WTC11 (cell line): Measurements from ENCODE around the gene TPBGL. TPM values are rescaled to one million over a fixed set of nuclear protein-coding genes. Genes with fewer than 3 reads are reported as not detected.

ENCODE experiments used
- ATAC-seq: fragments of 200-7000 bp; cut with Tn5 transposase; 2 replicates; pipeline ENCODE4 v1.10.0; 2021; ENCODE audit warnings: mild to moderate bottlenecking, moderate library complexity
- CTCF ChIA-PET: fragments of 300-600 bp; sonication (Branson Sonifier 250); formaldehyde crosslinking; loops from one replicate; lab custom pipeline; 2021; ENCODE audit warnings: antibody characterized with exemption; lab: Charles Lee
- POLR2A ChIA-PET: fragments of 350-600 bp; sonication (Branson Sonifier 250); formaldehyde crosslinking; loops from one replicate; lab custom pipeline; 2021; ENCODE audit warnings: antibody characterized with exemption; lab: Charles Lee
- DNase-seq: peaks from one replicate; pipeline ENCODE4 v3.0.0; 2021; ENCODE audit warnings: low spot score
- H3K27ac Mint-ChIP-seq: 2 replicates; pipeline ENCODE4 v1.8.0; 2021; ENCODE audit warnings: mixed read lengths
- H3K27me3 Mint-ChIP-seq: 2 replicates; pipeline ENCODE4 v1.8.0; 2021; ENCODE audit warnings: low read depth, mild to moderate bottlenecking, moderate library complexity, mixed read lengths
- H3K36me3 Mint-ChIP-seq: 2 replicates; pipeline ENCODE4 v1.8.0; 2021; ENCODE audit warnings: mixed read lengths
- H3K4me1 Mint-ChIP-seq: 2 replicates; pipeline ENCODE4 v1.8.0; 2022; ENCODE audit warnings: mixed read lengths
- H3K4me3 Mint-ChIP-seq: 2 replicates; pipeline ENCODE4 v1.8.0; 2021; ENCODE audit warnings: mild to moderate bottlenecking, moderate library complexity, mixed read lengths
- H3K9me3 Mint-ChIP-seq: 2 replicates; pipeline ENCODE4 v1.8.0; 2021; ENCODE audit warnings: mixed read lengths
- ATF1 ChIP-seq: sonication (generic); formaldehyde crosslinking; IDR thresholded peaks from 2 replicates; pipeline ENCODE4 v1.8.1; 2023; ENCODE audit warnings: mild to moderate bottlenecking, moderate library complexity, missing genetic modification reagents
- CBFB ChIP-seq: sonication (generic); formaldehyde crosslinking; IDR thresholded peaks from 2 replicates; pipeline ENCODE4 v1.8.1; 2022; ENCODE audit warnings: mild to moderate bottlenecking, low read depth, missing genetic modification reagents
- CDX4 ChIP-seq: fragments of 250-450 bp; sonication (Bioruptor Pico); IDR thresholded peaks from 2 replicates; pipeline ENCODE4 v1.9.0; 2021; ENCODE audit warnings: moderate library complexity, mild to moderate bottlenecking, inconsistent platforms, borderline replicate concordance
- E2F1 ChIP-seq: sonication (generic); formaldehyde crosslinking; IDR thresholded peaks from 2 replicates; pipeline ENCODE4 v1.8.0; 2022; ENCODE audit warnings: mild to moderate bottlenecking, missing genetic modification reagents
- FOXP4 ChIP-seq: sonication (generic); formaldehyde crosslinking; IDR thresholded peaks from 2 replicates; pipeline ENCODE4 v1.8.0; 2022; ENCODE audit warnings: mild to moderate bottlenecking, missing genetic modification reagents
- GRHL2 ChIP-seq: fragments of 250-450 bp; sonication (Bioruptor Pico); IDR thresholded peaks from 2 replicates; pipeline ENCODE4 v1.8.0; 2022; ENCODE audit warnings: mild to moderate bottlenecking, moderate library complexity; ENCODE audit not compliant: insufficient replicate concordance, severe bottlenecking
- KAT7 ChIP-seq: sonication (generic); formaldehyde crosslinking; IDR thresholded peaks from 2 replicates; pipeline ENCODE4 v1.8.1; 2023; ENCODE audit warnings: missing genetic modification reagents, mild to moderate bottlenecking, borderline replicate concordance
- NFATC4 ChIP-seq: fragments of 250-450 bp; sonication (Bioruptor Pico); IDR thresholded peaks from 2 replicates; pipeline ENCODE4 v1.9.0; 2021; ENCODE audit warnings: mild to moderate bottlenecking
- NFE2L1 ChIP-seq: sonication (generic); formaldehyde crosslinking; IDR thresholded peaks from 2 replicates; pipeline ENCODE4 v1.8.1; 2023; ENCODE audit warnings: missing genetic modification reagents
- NFYB ChIP-seq: sonication (generic); formaldehyde crosslinking; conservative IDR thresholded peaks from 2 replicates; pipeline ENCODE4 v1.8.0; 2022; ENCODE audit warnings: low read depth, missing genetic modification reagents
- SMAD3 ChIP-seq: sonication (generic); formaldehyde crosslinking; IDR thresholded peaks from 2 replicates; pipeline ENCODE4 v1.8.0; 2022; ENCODE audit warnings: missing genetic modification reagents, mild to moderate bottlenecking, borderline replicate concordance
- SP1 ChIP-seq: sonication (generic); formaldehyde crosslinking; conservative IDR thresholded peaks from 2 replicates; pipeline ENCODE4 v1.8.1; 2022; ENCODE audit warnings: missing genetic modification reagents
- TCF7 ChIP-seq: sonication (generic); formaldehyde crosslinking; IDR thresholded peaks from 2 replicates; pipeline ENCODE4 v1.8.0; 2022; ENCODE audit warnings: mild to moderate bottlenecking, low read depth, missing genetic modification reagents, moderate library complexity
- USF1 ChIP-seq: sonication (generic); formaldehyde crosslinking; IDR thresholded peaks from 2 replicates; pipeline ENCODE4 v1.8.0; 2022; ENCODE audit warnings: mild to moderate bottlenecking, missing genetic modification reagents
- ZBTB43 ChIP-seq: sonication (generic); formaldehyde crosslinking; IDR thresholded peaks from 2 replicates; pipeline ENCODE4 v1.8.1; 2023; ENCODE audit warnings: mild to moderate bottlenecking, missing genetic modification reagents
- ZNF416 ChIP-seq: fragments of 250-450 bp; sonication (Bioruptor Pico); IDR thresholded peaks from 2 replicates; pipeline ENCODE4 v1.9.0; 2021; ENCODE audit warnings: mild to moderate bottlenecking, inconsistent platforms
- ZNF425 ChIP-seq: fragments of 250-450 bp; sonication (Bioruptor Pico); conservative IDR thresholded peaks from 2 replicates; pipeline ENCODE4 v1.9.0; 2021; ENCODE audit warnings: mild to moderate bottlenecking
- ZSCAN18 ChIP-seq: fragments of 250-450 bp; sonication (Bioruptor Pico); IDR thresholded peaks from 2 replicates; pipeline ENCODE4 v2.1.2; 2022; ENCODE audit warnings: mild to moderate bottlenecking, moderate library complexity
- total RNA-seq: library from RNA; stranded (reverse); gene quantifications from 3 replicates; pipeline ENCODE4 v1.2.3, GENCODE V29; 2021

Gene TPBGL
- total RNA-seq, 1 experiment from 2014 or later = 0.37 TPM

- no peak for TF ChIP-seq ZNF425 (CRISPR knock-in tag)
- no peak for TF ChIP-seq CBFB
- TF ChIP-seq SP1 (CRISPR knock-in tag) = no peak
- TF ChIP-seq SMAD3 (CRISPR knock-in tag) = no peak
- TF ChIP-seq NFE2L1 (CRISPR knock-in tag) = no peak
- TF ChIP-seq, all 79 proteins: peak for 0
Measured at GRCh38 chr11:75200531-75200930, 40.0 kb upstream of the TPBGL start (continued).

- H3K4me3 Mint-ChIP-seq = no peak overlapping the region
- H3K9me3 Mint-ChIP-seq = no peaks in the 10 kb centered on the region
- no peaks in the 10 kb centered on the region; the same call in 1 of the 2 replicates for H3K27me3 Mint-ChIP-seq
- no peaks in the 10 kb centered on the region for H3K36me3 Mint-ChIP-seq
- TF ChIP-seq USF1 (no peak), FOXP4 (CRISPR knock-in tag) (no peak)
- CTCF ChIA-PET = interaction anchor here (0.8 to 11.6 kb wide), 8 partner anchors 9 to 272 kb away, joined by 3 to 590 read pairs (median 4); partner anchors contain the start of gene TPBGL
- no peak overlapping the region for H3K27ac Mint-ChIP-seq
- POLR2A ChIA-PET = no interaction called here
- ATAC-seq (peak; percentile 49), DNase-seq (no peak)
- peaks cover 31% of the 10 kb centered on the region for H3K4me1 Mint-ChIP-seq
Measured at GRCh38 chr11:75201771-75202170, 38.8 kb upstream of the TPBGL start.

- Mint-ChIP-seq H3K27ac (no peak overlapping the region), H3K36me3 (no peaks in the 10 kb centered on the region), H3K9me3 (no peaks in the 10 kb centered on the region), H3K27me3 (no peaks in the 10 kb centered on the region; the same call in 1 of the 2 replicates), H3K4me1 (peaks cover 31% of the 10 kb centered on the region), H3K4me3 (no peak overlapping the region)
- no peak for ATAC-seq
- CTCF ChIA-PET = interaction anchor here (0.8 to 11.6 kb wide), 10 partner anchors 10 to 273 kb away, joined by 3 to 590 read pairs (median 4); partner anchors contain the start of gene TPBGL
- POLR2A ChIA-PET = no interaction called here
- no peak for DNase-seq
- TF ChIP-seq ZNF425 (CRISPR knock-in tag) = no peak
- TF ChIP-seq ZBTB43 (CRISPR knock-in tag) = no peak
- no peak for TF ChIP-seq NFATC4 (CRISPR knock-in tag)
- no peak for TF ChIP-seq ZSCAN18 (CRISPR knock-in tag)
- no peak for TF ChIP-seq TCF7
- TF ChIP-seq CDX4 = no peak
- TF ChIP-seq NFYB (CRISPR knock-in tag) = no peak
- TF ChIP-seq ATF1 = no peak
- TF ChIP-seq ZNF416 (CRISPR knock-in tag) = no peak
- no peak for TF ChIP-seq KAT7 (CRISPR knock-in tag)
- TF ChIP-seq GRHL2 = no peak
- TF ChIP-seq E2F1 (CRISPR knock-in tag) = no peak
Measured at GRCh38 chr11:75202195-75202594, 38.4 kb upstream of the TPBGL start.
